Measurements from ENCODE around the gene CREB5. TPM values are rescaled to one million over a fixed set of nuclear protein-coding genes. Genes with fewer than 3 reads are reported as not detected.

CREB5 gene
- total and polyA plus RNA-seq, 2 of the 13 experiments (the other 11 are each of a cell fraction or from before 2014, with no cell fraction given) = 0.38 to 0.71 TPM

DNA sequence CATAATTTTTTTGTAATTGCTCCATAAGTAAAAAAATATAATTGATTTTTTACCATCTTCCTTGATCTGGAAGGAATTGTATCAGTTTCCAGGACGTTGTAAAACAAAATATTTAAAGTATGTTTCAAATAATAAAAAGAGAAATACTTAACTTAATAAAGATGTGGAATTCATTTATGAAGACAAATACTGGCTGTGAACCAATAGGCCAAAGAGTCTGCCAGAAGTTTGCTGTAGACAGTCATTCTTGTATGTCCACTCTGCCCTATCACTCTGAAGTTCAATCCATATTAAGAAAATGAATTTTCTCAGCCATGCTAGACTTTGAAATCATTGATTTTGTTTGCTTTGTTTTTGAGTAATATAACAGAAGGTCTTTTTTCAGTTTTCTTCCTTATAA, 289.4 kb downstream of the CREB5 start:
- FAIRE-seq = no peak
- ATAC-seq = no peak
- Histone ChIP-seq H3K27ac (ENCODE audit: extremely low read length, insufficient read depth, low read length) (no peak overlapping the region), H4K20me1 (ENCODE audit: insufficient read depth, low read length) (no peaks in the 10 kb centered on the region), H3K9me3 (ENCODE audit: low read length) (no peaks in the 10 kb centered on the region), H3K36me3 (replicated peaks in 1 of 2; ENCODE audit: control insufficient read depth in 1 of 2, insufficient read depth in 2 of 2, low read length in 2 of 2) (no peaks in the 10 kb centered on the region), H3K4me3 (replicated peaks in 1 of 3; ENCODE audit: insufficient read depth in 1 of 3, low read depth in 2 of 3, low read length in 3 of 3) (no peak overlapping the region), H3K27me3 (ENCODE audit: control insufficient read depth in 1 of 2, insufficient read depth in 2 of 2, low read length in 2 of 2) (no peaks in the 10 kb centered on the region), H3K4me1 (ENCODE audit: insufficient read depth, low read length) (no peaks in the 10 kb centered on the region), H3K4me2 (ENCODE audit: low read depth, low read length) (no peak overlapping the region), H3K79me2 (ENCODE audit: insufficient read depth, low read length) (no peaks in the 10 kb centered on the region), H2AFZ (ENCODE audit: low read length) (no peak overlapping the region), H3K9ac (ENCODE audit: insufficient read depth, low read depth, low read length) (no peak overlapping the region)
- in situ Hi-C loops (cut with HindIII; ENCODE audit: extremely low pct_ligation_motif_present, low pct_unique_long_range_greater_than_20kb) = no loop called here
- no peak for TF ChIP-seq SRF (IDR thresholded peaks at IDR 0.05; ENCODE audit: low read depth, low read length)
- no peak for TF ChIP-seq RFXANK (CRISPR knock-in tag; IDR thresholded peaks at IDR 0.05)
- TF ChIP-seq NFIB (CRISPR knock-in tag; IDR thresholded peaks at IDR 0.05; ENCODE audit: borderline replicate concordance) = no peak
- TF ChIP-seq, protein P1, sequence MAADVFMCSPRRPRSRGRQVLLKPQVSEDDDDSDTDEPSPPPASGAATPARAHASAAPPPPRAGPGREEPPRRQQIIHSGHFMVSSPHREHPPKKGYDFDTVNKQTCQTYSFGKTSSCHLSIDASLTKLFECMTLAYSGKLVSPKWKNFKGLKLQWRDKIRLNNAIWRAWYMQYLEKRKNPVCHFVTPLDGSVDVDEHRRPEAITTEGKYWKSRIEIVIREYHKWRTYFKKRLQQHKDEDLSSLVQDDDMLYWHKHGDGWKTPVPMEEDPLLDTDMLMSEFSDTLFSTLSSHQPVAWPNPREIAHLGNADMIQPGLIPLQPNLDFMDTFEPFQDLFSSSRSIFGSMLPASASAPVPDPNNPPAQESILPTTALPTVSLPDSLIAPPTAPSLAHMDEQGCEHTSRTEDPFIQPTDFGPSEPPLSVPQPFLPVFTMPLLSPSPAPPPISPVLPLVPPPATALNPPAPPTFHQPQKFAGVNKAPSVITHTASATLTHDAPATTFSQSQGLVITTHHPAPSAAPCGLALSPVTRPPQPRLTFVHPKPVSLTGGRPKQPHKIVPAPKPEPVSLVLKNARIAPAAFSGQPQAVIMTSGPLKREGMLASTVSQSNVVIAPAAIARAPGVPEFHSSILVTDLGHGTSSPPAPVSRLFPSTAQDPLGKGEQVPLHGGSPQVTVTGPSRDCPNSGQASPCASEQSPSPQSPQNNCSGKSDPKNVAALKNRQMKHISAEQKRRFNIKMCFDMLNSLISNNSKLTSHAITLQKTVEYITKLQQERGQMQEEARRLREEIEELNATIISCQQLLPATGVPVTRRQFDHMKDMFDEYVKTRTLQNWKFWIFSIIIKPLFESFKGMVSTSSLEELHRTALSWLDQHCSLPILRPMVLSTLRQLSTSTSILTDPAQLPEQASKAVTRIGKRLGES (CRISPR knock-in tag; IDR thresholded peaks at IDR 0.05; ENCODE audit: borderline replicate concordance) = no peak
- TF ChIP-seq, protein P2, sequence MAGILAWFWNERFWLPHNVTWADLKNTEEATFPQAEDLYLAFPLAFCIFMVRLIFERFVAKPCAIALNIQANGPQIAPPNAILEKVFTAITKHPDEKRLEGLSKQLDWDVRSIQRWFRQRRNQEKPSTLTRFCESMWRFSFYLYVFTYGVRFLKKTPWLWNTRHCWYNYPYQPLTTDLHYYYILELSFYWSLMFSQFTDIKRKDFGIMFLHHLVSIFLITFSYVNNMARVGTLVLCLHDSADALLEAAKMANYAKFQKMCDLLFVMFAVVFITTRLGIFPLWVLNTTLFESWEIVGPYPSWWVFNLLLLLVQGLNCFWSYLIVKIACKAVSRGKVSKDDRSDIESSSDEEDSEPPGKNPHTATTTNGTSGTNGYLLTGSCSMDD (CRISPR knock-in tag; IDR thresholded peaks at IDR 0.05) = no peak
- TF ChIP-seq KMT2B (CRISPR knock-in tag; IDR thresholded peaks at IDR 0.05) = no peak
- TF ChIP-seq BCL6 (CRISPR knock-in tag; IDR thresholded peaks at IDR 0.05) = no peak
- no peak for TF ChIP-seq SNRNP70 (IDR thresholded peaks at IDR 0.05; ENCODE audit: low read depth, low read length)
- TF ChIP-seq ZNF567 (CRISPR knock-in tag; IDR thresholded peaks at IDR 0.05; ENCODE audit: borderline replicate concordance) = no peak
- no peak for TF ChIP-seq KMT2A (CRISPR knock-in tag; IDR thresholded peaks at IDR 0.05)
- TF ChIP-seq HIVEP1 (CRISPR knock-in tag; IDR thresholded peaks at IDR 0.05) = no peak
- TF ChIP-seq ZNF670 (CRISPR knock-in tag; IDR thresholded peaks at IDR 0.05; ENCODE audit: borderline replicate concordance) = no peak
- no peak for TF ChIP-seq RXRA (CRISPR knock-in tag; IDR thresholded peaks at IDR 0.05)
- TF ChIP-seq, protein P3, sequence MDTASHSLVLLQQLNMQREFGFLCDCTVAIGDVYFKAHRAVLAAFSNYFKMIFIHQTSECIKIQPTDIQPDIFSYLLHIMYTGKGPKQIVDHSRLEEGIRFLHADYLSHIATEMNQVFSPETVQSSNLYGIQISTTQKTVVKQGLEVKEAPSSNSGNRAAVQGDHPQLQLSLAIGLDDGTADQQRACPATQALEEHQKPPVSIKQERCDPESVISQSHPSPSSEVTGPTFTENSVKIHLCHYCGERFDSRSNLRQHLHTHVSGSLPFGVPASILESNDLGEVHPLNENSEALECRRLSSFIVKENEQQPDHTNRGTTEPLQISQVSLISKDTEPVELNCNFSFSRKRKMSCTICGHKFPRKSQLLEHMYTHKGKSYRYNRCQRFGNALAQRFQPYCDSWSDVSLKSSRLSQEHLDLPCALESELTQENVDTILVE (CRISPR knock-in tag; IDR thresholded peaks at IDR 0.05) = no peak
- TF ChIP-seq ZNF468 (CRISPR knock-in tag; IDR thresholded peaks at IDR 0.05) = no peak
- no peak for TF ChIP-seq NCOA1 (CRISPR knock-in tag; IDR thresholded peaks at IDR 0.05)
- TF ChIP-seq HMGA1 (CRISPR knock-in tag; conservative IDR thresholded peaks at IDR 0.05) = no peak
- no peak for TF ChIP-seq ZNF263 (CRISPR knock-in tag; IDR thresholded peaks at IDR 0.05)
- no peak for TF ChIP-seq ZFAT (CRISPR knock-in tag; conservative IDR thresholded peaks at IDR 0.05)
- TF ChIP-seq FOXA3 (CRISPR knock-in tag; IDR thresholded peaks at IDR 0.05) = no peak
- no TSS peak for BruUV-seq (replicated peaks)
- intact Hi-C loops (cut with micrococcal nuclease; ENCODE audit: unreplicated experiment) = no loop called here
- DNase-seq (ENCODE audit: low spot score) = no peak
- POLR2A ChIA-PET = no interaction called here
- WGBS (ENCODE audit: low lambda C conversion rate) = 0% methylated on average over 1 of the region's 1 CpG
- CTCF ChIA-PET (ENCODE audit: low intra/inter-chr PET ratio, low total read pairs) = no interaction called here
